ENCODE measurements around the gene CASP2.
A peak's percentile ranks its signal among the peaks of the same experiment; 100 is the strongest.

The CASP2 gene

DNA sequence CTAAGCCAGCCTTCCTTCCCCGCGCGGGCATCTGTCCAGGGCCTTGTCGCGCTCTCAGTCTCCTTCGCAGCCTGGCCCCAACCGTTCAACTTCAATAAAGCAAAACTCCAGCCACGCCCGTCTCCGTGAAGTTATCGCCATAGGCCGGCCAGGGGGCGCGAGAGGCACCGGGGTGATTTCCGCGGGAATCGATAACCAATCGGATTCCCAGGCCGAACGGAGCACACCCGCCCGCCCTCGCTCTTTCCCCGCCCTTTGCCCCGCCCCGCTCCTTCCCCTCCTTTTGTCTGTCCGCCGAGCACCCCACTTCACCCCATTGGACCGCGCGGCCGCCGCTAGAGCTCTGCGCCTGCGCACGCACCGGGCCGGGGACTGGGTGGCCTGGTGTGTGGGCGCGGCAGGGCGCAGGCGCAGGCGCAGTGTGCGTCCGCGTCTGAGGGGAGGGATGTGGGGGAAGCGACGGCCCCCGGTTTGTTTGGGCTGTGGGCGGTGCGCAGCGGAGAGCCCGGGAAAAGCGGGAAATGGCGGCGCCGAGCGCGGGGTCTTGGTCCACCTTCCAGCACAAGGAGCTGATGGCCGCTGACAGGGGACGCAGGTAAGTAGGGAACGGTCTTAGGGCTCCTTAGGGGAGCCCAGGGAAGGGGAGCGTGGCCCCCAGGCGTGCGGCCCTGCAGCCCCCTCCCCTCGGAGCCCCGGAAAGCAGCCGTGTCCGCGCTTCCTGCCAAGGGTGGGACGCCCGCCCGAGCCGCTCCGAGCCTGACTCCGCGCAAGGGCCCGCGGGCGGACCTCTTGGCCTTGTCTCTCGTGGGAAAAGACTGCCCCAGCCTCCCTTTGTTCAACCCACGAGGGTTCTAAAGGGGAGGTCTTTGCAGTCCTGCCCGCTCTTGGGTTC is at the start of gene CASP2:
Gene CASP2, plus strand, starts transcription at position 417 of the 892 bp plus-strand sequence. Its CDS starts 105 bp downstream, at position 522.
- Histone ChIP-seq H3K9ac (ENCODE audit: low read length) (peak within 1 kb of the TSS; percentile 93), H3K36me3 (ENCODE audit: control insufficient read depth, insufficient read depth, low read length, severe bottlenecking) (peaks cover 13% of the 10 kb centered on the region), H3K4me3 (ENCODE audit: low read length) (peak within 1 kb of the TSS; percentile 96), H3K4me1 (ENCODE audit: control insufficient read depth, insufficient read depth, low read length) (peaks cover 9% of the 10 kb centered on the region), H3K9me3 (ENCODE audit: control insufficient read depth, low read length) (no peaks in the 10 kb centered on the region), H3K27me3 (replicated peaks; ENCODE audit: control insufficient read depth, insufficient read depth, low read length) (no peaks in the 10 kb centered on the region)
- peak; percentile 98 for DNase-seq (ENCODE audit: low read depth)

DNA sequence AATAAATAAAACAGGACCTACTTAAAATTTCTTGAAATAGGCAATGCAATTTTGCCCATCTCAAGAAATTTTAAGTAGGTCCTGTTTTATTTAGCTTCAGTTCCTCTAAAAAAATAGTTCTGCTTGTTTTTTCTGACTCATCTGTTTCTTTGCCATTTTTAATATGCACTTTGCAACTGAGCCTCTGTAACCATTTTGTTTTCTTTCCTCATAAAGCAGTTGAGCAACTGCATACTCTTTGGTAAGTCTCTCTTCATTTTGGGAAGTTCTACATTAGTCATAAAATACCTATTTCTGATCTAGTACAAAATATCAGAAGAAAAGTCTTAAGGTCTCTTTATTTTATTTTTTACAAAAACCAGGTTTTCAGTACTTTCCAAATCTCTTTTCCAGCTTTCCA is 48.3 kb upstream of the CASP2 start:
- no peaks in the 10 kb centered on the region for H3K27me3 ChIP-seq (replicated peaks; ENCODE audit: control insufficient read depth, insufficient read depth, low read length)
- peaks cover 23% of the 10 kb centered on the region for H3K4me1 ChIP-seq (ENCODE audit: control insufficient read depth, insufficient read depth, low read length)
- peak; percentile 87 for DNase-seq (ENCODE audit: low read depth)
- H3K9ac ChIP-seq (ENCODE audit: low read length), result peak overlapping the region; percentile 82
- H3K9me3 ChIP-seq (ENCODE audit: control insufficient read depth, low read length), result peaks cover 26% of the 10 kb centered on the region
- H3K4me3 ChIP-seq (ENCODE audit: low read length), result peak overlapping the region; percentile 62
- H3K36me3 ChIP-seq (ENCODE audit: control insufficient read depth, insufficient read depth, low read length, severe bottlenecking), result no peaks in the 10 kb centered on the region

DNA sequence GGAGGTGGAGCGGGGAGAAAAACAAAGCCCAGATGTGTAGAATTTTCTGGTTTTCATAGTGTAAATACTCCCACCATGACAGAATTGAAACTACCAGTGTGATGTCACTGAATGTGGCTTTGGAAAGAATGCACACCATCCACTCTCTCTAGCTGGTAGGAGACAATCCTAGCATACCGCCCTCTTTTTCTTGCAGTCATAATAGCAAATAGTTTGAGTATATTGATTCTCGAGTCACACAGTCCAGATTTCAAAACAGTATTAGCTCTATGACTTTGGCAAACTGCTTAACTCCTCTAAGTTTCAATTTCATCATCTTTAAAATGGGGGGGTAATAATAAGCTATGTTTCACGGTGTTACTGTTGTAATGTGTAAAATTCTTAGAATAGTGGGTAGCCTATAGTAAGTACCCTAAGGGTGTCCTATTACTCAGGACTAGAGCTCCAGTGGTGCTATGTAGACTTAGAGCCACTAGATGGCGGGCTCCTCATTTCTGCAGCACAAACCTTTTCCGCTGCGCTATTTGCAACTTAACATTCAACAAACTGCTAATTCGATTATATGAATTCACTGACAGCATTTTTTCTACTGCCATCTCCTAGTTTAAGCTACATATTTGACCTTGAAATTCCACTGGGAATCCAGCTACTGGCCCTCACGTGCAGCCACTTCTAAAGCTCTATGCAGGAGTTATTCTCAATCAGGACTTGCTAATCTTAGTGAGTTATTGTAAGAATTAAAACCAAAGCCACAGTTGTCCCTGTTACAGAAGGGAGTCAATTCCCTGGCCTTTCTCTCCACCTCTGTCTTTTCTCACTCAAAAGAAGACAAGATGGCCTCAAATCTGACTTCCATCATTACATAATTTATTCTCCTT is 47.6 kb upstream of the CASP2 start:
- Histone ChIP-seq H3K27me3 (replicated peaks; ENCODE audit: control insufficient read depth, insufficient read depth, low read length) (no peaks in the 10 kb centered on the region), H3K36me3 (ENCODE audit: control insufficient read depth, insufficient read depth, low read length, severe bottlenecking) (no peaks in the 10 kb centered on the region), H3K9me3 (ENCODE audit: control insufficient read depth, low read length) (peaks cover 21% of the 10 kb centered on the region), H3K9ac (ENCODE audit: low read length) (peak overlapping the region; percentile 82), H3K4me1 (ENCODE audit: control insufficient read depth, insufficient read depth, low read length) (peaks cover 27% of the 10 kb centered on the region), H3K4me3 (ENCODE audit: low read length) (peak overlapping the region; percentile 62)
- DNase-seq (ENCODE audit: low read depth), result peak; percentile 93

DNA sequence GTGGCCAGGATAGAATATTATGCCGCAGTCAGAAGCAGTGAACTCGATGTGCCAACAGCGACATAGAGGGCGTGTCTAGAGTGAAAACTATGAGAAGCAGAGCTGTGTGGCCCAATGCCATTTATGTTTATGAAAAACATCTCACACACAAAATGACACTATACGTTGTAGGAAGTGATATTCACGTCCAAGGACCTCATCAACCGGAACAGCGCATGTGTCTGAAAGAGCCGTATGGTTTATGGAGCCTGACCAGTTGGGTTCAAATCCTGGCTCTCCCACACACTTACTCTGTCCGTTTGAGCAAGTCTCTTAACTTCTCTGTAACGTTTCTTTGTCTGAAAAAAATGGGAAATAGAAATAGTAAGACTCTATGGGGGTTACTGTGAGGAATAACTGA is 45.8 kb upstream of the CASP2 start:
- no peak overlapping the region for H3K9ac ChIP-seq (ENCODE audit: low read length)
- H3K27me3 ChIP-seq (replicated peaks; ENCODE audit: control insufficient read depth, insufficient read depth, low read length), result no peaks in the 10 kb centered on the region
- H3K4me1 ChIP-seq (ENCODE audit: control insufficient read depth, insufficient read depth, low read length), result peaks cover 27% of the 10 kb centered on the region
- no peak overlapping the region for H3K4me3 ChIP-seq (ENCODE audit: low read length)
- no peak for DNase-seq (ENCODE audit: low read depth)
- H3K9me3 ChIP-seq (ENCODE audit: control insufficient read depth, low read length), result peaks cover 3% of the 10 kb centered on the region
- no peaks in the 10 kb centered on the region for H3K36me3 ChIP-seq (ENCODE audit: control insufficient read depth, insufficient read depth, low read length, severe bottlenecking)

DNA sequence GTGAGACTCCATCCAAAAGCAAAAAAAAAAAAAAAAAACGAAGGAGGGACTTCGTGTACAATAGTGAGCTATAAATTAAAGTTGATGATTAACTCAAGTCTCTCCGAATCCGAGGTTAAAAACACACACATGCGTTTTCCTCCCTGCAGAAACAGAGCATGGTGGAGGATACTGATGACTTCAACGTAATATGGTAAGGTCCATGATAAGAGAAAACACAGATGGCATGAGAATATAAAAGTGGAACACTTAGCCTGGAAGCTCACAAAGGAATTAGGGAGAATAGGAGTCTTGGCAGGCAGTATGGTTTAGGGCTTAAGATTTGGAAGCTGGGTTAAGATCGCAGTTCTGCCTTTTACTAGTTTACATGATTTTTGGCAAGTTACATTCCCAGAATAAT is 45.0 kb upstream of the CASP2 start:
- Histone ChIP-seq H3K9ac (ENCODE audit: low read length) (no peak overlapping the region), H3K9me3 (ENCODE audit: control insufficient read depth, low read length) (no peaks in the 10 kb centered on the region), H3K36me3 (ENCODE audit: control insufficient read depth, insufficient read depth, low read length, severe bottlenecking) (no peaks in the 10 kb centered on the region), H3K27me3 (replicated peaks; ENCODE audit: control insufficient read depth, insufficient read depth, low read length) (no peaks in the 10 kb centered on the region), H3K4me3 (ENCODE audit: low read length) (no peak overlapping the region), H3K4me1 (ENCODE audit: control insufficient read depth, insufficient read depth, low read length) (peaks cover 27% of the 10 kb centered on the region)
- DNase-seq (ENCODE audit: low read depth), result no peak

DNA sequence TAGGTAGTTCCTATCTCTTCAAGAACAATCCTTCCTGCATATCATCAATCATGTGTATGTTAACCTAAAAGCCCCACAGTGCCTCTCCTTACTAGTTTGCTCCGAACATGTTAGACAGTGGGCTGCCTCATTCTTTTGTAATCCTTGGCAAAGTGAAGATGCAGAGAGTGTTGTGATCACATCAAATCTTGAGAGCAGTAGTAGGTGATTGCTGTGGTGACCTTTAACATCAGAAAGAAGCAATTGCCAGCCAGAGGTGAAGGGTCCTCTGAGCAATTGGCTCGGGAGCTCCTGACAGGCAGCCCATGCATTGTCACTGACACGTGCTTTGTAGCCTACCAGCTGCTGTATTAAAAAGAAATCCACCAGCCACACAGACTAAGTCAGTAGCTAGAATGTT is 44.5 kb upstream of the CASP2 start:
- Histone ChIP-seq H3K9me3 (ENCODE audit: control insufficient read depth, low read length) (no peaks in the 10 kb centered on the region), H3K4me1 (ENCODE audit: control insufficient read depth, insufficient read depth, low read length) (peaks cover 27% of the 10 kb centered on the region), H3K36me3 (ENCODE audit: control insufficient read depth, insufficient read depth, low read length, severe bottlenecking) (no peaks in the 10 kb centered on the region), H3K9ac (ENCODE audit: low read length) (no peak overlapping the region), H3K4me3 (ENCODE audit: low read length) (no peak overlapping the region), H3K27me3 (replicated peaks; ENCODE audit: control insufficient read depth, insufficient read depth, low read length) (no peaks in the 10 kb centered on the region)
- no peak for DNase-seq (ENCODE audit: low read depth)

DNA sequence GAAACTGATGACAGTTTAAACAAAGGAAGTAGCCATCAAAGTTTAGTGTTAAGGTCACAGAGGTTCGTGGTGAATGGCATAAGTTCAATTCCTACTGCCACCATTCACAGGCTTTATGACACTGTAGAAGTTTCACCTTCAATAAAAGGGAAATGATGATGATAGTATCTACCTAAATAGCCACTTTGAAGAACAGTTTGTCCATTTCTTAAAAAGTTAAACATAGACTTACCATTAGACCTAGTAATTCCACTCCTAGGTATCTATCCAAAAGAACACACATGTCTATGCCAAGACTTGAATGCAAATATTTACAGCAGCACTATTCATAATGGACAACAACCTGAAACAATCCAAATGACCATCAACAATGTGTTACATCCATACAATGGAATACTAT is 43.8 kb upstream of the CASP2 start:
- DNase-seq (ENCODE audit: low read depth), result no peak
- no peaks in the 10 kb centered on the region for H3K9me3 ChIP-seq (ENCODE audit: control insufficient read depth, low read length)
- H3K4me1 ChIP-seq (ENCODE audit: control insufficient read depth, insufficient read depth, low read length), result peaks cover 23% of the 10 kb centered on the region
- no peaks in the 10 kb centered on the region for H3K36me3 ChIP-seq (ENCODE audit: control insufficient read depth, insufficient read depth, low read length, severe bottlenecking)
- no peaks in the 10 kb centered on the region for H3K27me3 ChIP-seq (replicated peaks; ENCODE audit: control insufficient read depth, insufficient read depth, low read length)
- H3K4me3 ChIP-seq (ENCODE audit: low read length), result no peak overlapping the region
- H3K9ac ChIP-seq (ENCODE audit: low read length), result no peak overlapping the region

DNA sequence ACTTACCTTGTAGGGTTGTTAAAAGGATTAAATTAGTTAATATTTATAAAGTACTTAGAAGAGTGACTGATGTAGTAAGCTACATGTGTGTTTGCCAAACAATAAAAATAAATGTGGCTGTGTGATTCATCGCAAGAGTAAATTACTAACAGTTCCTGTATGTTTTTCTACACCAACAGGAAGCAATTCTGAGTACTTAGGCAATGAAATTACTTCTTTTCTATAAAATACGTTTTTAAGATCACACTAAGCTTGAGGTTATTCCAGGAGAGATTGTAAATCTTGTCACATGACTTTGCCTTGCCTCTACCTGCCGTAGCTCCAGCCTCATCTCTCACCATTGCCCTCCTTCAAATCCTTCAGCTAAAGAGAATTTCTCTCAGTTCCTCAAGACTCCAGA is 43.0 kb upstream of the CASP2 start:
- H3K9ac ChIP-seq (ENCODE audit: low read length), result no peak overlapping the region
- H3K4me3 ChIP-seq (ENCODE audit: low read length), result peak overlapping the region; percentile 34
- peak; percentile 45 for DNase-seq (ENCODE audit: low read depth)
- H3K36me3 ChIP-seq (ENCODE audit: control insufficient read depth, insufficient read depth, low read length, severe bottlenecking), result no peaks in the 10 kb centered on the region
- no peaks in the 10 kb centered on the region for H3K27me3 ChIP-seq (replicated peaks; ENCODE audit: control insufficient read depth, insufficient read depth, low read length)
- no peaks in the 10 kb centered on the region for H3K9me3 ChIP-seq (ENCODE audit: control insufficient read depth, low read length)
- H3K4me1 ChIP-seq (ENCODE audit: control insufficient read depth, insufficient read depth, low read length), result peaks cover 16% of the 10 kb centered on the region

DNA sequence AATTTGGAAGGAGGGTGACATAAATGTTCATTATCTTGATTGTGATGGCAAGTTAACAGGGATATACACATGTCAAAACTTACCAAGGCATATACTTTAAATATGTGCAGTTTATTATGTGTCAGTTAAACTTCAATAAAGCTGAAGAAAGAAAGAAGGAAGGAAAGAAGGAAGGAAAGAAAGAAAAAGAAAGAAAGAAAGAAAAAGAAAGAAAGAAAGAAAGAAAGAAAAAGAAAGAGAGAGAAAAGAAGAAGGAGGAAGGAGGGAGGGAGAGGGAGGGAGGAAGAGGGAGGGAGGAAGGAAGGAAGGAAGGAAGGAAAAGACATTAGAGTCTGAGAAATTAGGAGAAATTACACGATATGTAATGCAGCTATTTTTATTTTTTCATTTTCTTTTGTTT is 40.8 kb upstream of the CASP2 start:
- Histone ChIP-seq H3K36me3 (ENCODE audit: control insufficient read depth, insufficient read depth, low read length, severe bottlenecking) (no peaks in the 10 kb centered on the region), H3K4me3 (ENCODE audit: low read length) (no peak overlapping the region), H3K9ac (ENCODE audit: low read length) (no peak overlapping the region), H3K9me3 (ENCODE audit: control insufficient read depth, low read length) (no peaks in the 10 kb centered on the region), H3K4me1 (ENCODE audit: control insufficient read depth, insufficient read depth, low read length) (peaks cover 4% of the 10 kb centered on the region), H3K27me3 (replicated peaks; ENCODE audit: control insufficient read depth, insufficient read depth, low read length) (no peaks in the 10 kb centered on the region)
- no peak for DNase-seq (ENCODE audit: low read depth)

DNA sequence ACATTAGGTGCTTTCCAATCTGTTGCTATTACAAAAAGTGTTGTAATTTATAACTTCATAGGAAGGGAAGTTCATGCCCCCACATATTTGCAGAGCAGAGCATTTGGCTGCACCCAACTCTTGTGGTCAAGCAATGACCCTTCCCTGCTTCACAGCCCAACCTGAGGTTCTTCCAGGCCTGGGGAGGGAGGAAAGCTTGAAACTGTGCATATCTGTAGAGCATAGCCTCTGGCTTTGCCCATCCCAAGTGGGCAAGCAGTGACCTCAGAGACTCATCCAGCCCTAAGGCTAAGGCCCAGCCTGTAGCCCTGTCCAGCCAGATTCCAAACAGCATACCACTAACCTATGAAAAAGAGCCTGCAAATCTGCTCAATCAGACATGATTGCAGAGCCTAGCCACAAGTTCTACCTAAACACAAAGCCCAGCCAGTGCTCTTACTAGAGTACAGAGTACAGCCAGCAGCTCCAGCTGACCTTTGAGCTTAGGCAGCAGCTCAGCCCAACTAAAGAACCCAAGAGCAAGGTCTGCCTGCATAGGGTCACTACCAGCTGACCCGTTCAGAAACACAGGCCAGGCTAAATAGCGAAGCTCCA is 39.3 kb upstream of the CASP2 start:
- H3K36me3 ChIP-seq (ENCODE audit: control insufficient read depth, insufficient read depth, low read length, severe bottlenecking), result no peaks in the 10 kb centered on the region
- no peak overlapping the region for H3K9ac ChIP-seq (ENCODE audit: low read length)
- peaks cover 4% of the 10 kb centered on the region for H3K4me1 ChIP-seq (ENCODE audit: control insufficient read depth, insufficient read depth, low read length)
- H3K9me3 ChIP-seq (ENCODE audit: control insufficient read depth, low read length), result no peaks in the 10 kb centered on the region
- H3K4me3 ChIP-seq (ENCODE audit: low read length), result no peak overlapping the region
- DNase-seq (ENCODE audit: low read depth), result no peak
- no peaks in the 10 kb centered on the region for H3K27me3 ChIP-seq (replicated peaks; ENCODE audit: control insufficient read depth, insufficient read depth, low read length)

DNA sequence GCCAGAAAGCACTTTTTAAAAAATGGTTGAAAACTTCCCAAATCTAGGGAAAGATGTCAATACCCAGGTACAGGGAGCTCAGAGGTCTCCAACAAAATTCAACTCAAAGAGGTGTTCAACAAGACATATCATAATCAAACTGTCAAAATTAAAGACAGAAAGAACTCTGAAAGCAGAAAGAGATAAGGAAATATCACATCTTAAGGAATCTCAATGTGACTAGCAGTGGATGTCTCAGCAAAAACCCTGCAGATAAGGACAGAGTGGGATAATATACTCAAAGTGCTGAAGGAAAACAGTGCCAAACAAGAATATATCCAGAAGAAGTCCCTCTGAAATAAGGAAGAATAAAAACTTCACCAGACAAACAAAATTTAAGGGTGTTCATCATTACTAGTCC is 38.0 kb upstream of the CASP2 start:
- H3K4me3 ChIP-seq (ENCODE audit: low read length), result no peak overlapping the region
- H3K36me3 ChIP-seq (ENCODE audit: control insufficient read depth, insufficient read depth, low read length, severe bottlenecking), result no peaks in the 10 kb centered on the region
- no peak for DNase-seq (ENCODE audit: low read depth)
- peaks cover 3% of the 10 kb centered on the region for H3K4me1 ChIP-seq (ENCODE audit: control insufficient read depth, insufficient read depth, low read length)
- no peaks in the 10 kb centered on the region for H3K9me3 ChIP-seq (ENCODE audit: control insufficient read depth, low read length)
- no peaks in the 10 kb centered on the region for H3K27me3 ChIP-seq (replicated peaks; ENCODE audit: control insufficient read depth, insufficient read depth, low read length)
- H3K9ac ChIP-seq (ENCODE audit: low read length), result no peak overlapping the region
